BLaER1 (cell line): ENCODE measurements around the gene NDST4.

Source experiments
- H3K27ac ChIP-seq: shearing (Covaris generic); formaldehyde crosslinking; 2 replicates; pipeline ENCODE4 v1.8.1; 2022
- H3K27me3 ChIP-seq: shearing (Covaris generic); formaldehyde crosslinking; 2 replicates; pipeline ENCODE4 v1.8.1; 2022
- H3K36me3 ChIP-seq: shearing (Covaris generic); formaldehyde crosslinking; 2 replicates; pipeline ENCODE4 v1.8.1; 2022
- H3K4me1 ChIP-seq: shearing (Covaris generic); formaldehyde crosslinking; 2 replicates; pipeline ENCODE4 v1.8.1; 2022
- H3K4me2 ChIP-seq: shearing (Covaris generic); formaldehyde crosslinking; 2 replicates; pipeline ENCODE4 v1.8.1; 2022
- H3K4me3 ChIP-seq: shearing (Covaris generic); formaldehyde crosslinking; 2 replicates; pipeline ENCODE4 v1.8.1; 2022
- H3K9ac ChIP-seq: shearing (Covaris generic); formaldehyde crosslinking; 2 replicates; pipeline ENCODE4 v1.8.1; 2022
- H3K9me3 ChIP-seq: shearing (Covaris generic); formaldehyde crosslinking; 2 replicates; pipeline ENCODE4 v1.8.1; 2022
- H4K20me1 ChIP-seq: shearing (Covaris generic); formaldehyde crosslinking; 2 replicates; pipeline ENCODE4 v1.8.1; 2022
- Cebpa-rat ChIP-seq: shearing (Covaris generic); IDR thresholded peaks from 2 replicates; pipeline ENCODE4 v1.8.1; 2022

The NDST4 gene

GRCh38 chr4:115076691-115077090 is 36.7 kb downstream of the NDST4 start:
- Histone ChIP-seq H3K4me2 (no peak overlapping the region), H3K4me3 (no peak overlapping the region), H3K9ac (no peak overlapping the region), H3K27me3 (no peaks in the 10 kb centered on the region), H4K20me1 (no peaks in the 10 kb centered on the region), H3K4me1 (no peaks in the 10 kb centered on the region), H3K27ac (no peak overlapping the region), H3K9me3 (no peaks in the 10 kb centered on the region), H3K36me3 (no peaks in the 10 kb centered on the region)
- TF ChIP-seq Cebpa-rat: no peak

- H3K27me3 ChIP-seq: no peaks in the 10 kb centered on the region
- no peak overlapping the region for H3K27ac ChIP-seq
- no peak overlapping the region for H3K4me3 ChIP-seq
- H3K4me2 ChIP-seq: no peak overlapping the region
- no peaks in the 10 kb centered on the region for H3K36me3 ChIP-seq
- no peaks in the 10 kb centered on the region for H4K20me1 ChIP-seq
- no peak for TF ChIP-seq Cebpa-rat
- H3K9me3 ChIP-seq: no peaks in the 10 kb centered on the region
- H3K4me1 ChIP-seq: no peaks in the 10 kb centered on the region
- H3K9ac ChIP-seq: no peak overlapping the region
Measured at GRCh38 chr4:115058533-115058932, 54.9 kb downstream of the NDST4 start.

- H3K4me1 ChIP-seq: no peaks in the 10 kb centered on the region
- H3K27me3 ChIP-seq: no peaks in the 10 kb centered on the region
- no peaks in the 10 kb centered on the region for H3K36me3 ChIP-seq
- H4K20me1 ChIP-seq: no peaks in the 10 kb centered on the region
- no peak for TF ChIP-seq Cebpa-rat
- no peaks in the 10 kb centered on the region for H3K9me3 ChIP-seq
- no peak overlapping the region for H3K27ac ChIP-seq
- no peak overlapping the region for H3K4me2 ChIP-seq
- no peak overlapping the region for H3K4me3 ChIP-seq
- H3K9ac ChIP-seq: no peak overlapping the region
Measured at GRCh38 chr4:115054836-115055235, 58.6 kb downstream of the NDST4 start.

DNA sequence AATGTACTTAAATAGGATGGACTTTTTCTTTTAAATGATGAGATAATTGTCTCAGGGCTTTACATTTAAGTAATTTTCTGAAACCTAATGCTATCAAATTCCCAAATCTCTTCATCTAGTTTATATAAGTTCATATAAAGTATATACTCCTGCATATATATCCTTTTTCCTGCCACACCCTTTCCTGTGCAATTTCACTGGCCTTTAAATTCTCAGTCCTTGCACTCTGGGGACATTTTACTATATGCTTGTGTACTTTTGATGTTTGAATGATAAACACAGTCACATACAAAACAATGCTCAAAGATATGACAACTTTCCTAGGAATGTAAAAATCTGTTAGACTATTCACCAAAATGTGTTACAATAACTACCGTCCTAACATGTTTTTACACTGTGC is 60.1 kb downstream of the NDST4 start:
- H3K4me1 ChIP-seq: no peaks in the 10 kb centered on the region
- no peak for TF ChIP-seq Cebpa-rat
- no peaks in the 10 kb centered on the region for H3K27me3 ChIP-seq
- H3K4me2 ChIP-seq: no peak overlapping the region
- no peaks in the 10 kb centered on the region for H3K36me3 ChIP-seq
- no peak overlapping the region for H3K27ac ChIP-seq
- H3K4me3 ChIP-seq: no peak overlapping the region
- no peaks in the 10 kb centered on the region for H4K20me1 ChIP-seq
- H3K9me3 ChIP-seq: no peaks in the 10 kb centered on the region
- H3K9ac ChIP-seq: no peak overlapping the region

DNA sequence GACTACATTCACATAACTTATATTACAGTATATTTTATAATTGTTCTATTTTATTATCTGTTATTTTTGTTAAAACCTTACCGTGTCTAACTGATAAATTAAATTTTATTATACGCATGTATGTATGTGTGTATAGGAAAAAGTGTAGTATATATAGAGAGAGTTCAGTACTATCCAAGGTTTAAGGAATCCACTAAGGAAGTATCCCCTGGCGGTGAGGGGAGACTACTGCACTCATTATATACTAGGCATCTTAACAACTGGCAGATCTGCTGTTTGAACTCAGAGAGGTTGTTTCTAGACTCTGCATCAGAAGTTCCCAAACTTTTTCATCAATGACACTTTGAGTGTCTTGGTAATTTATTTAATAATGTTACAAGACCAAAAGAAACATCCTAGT is 70.9 kb downstream of the NDST4 start:
- H3K9ac ChIP-seq: no peak overlapping the region
- no peak for TF ChIP-seq Cebpa-rat
- no peak overlapping the region for H3K4me2 ChIP-seq
- H3K27ac ChIP-seq: no peak overlapping the region
- no peaks in the 10 kb centered on the region for H3K9me3 ChIP-seq
- no peak overlapping the region for H3K4me3 ChIP-seq
- H3K4me1 ChIP-seq: no peaks in the 10 kb centered on the region
- no peaks in the 10 kb centered on the region for H3K36me3 ChIP-seq
- H3K27me3 ChIP-seq: no peaks in the 10 kb centered on the region
- H4K20me1 ChIP-seq: no peaks in the 10 kb centered on the region

DNA sequence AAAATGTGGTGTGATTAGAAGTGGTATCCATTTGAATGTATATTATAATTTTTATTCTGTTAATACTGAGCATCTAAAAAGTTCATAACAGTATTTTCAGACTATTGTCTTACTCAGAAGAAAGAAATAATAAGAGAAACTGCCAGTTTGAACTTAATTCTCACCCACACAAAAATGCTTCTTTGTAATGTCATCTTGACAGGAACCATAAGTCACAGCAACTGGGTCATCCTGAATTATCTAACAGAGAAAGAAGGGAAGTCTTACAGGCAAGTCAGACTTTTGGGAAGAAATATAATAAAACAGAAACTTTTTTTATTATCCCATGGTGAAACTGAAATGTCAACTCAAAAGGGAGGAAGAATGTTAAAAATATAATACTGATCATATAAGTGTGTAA is 83.1 kb downstream of the NDST4 start:
- Histone ChIP-seq H3K27me3 (no peaks in the 10 kb centered on the region), H3K9ac (no peak overlapping the region), H3K9me3 (no peaks in the 10 kb centered on the region), H3K4me3 (no peak overlapping the region), H4K20me1 (no peaks in the 10 kb centered on the region), H3K4me2 (no peak overlapping the region), H3K36me3 (no peaks in the 10 kb centered on the region), H3K27ac (no peak overlapping the region), H3K4me1 (no peaks in the 10 kb centered on the region)
- TF ChIP-seq Cebpa-rat: no peak

DNA sequence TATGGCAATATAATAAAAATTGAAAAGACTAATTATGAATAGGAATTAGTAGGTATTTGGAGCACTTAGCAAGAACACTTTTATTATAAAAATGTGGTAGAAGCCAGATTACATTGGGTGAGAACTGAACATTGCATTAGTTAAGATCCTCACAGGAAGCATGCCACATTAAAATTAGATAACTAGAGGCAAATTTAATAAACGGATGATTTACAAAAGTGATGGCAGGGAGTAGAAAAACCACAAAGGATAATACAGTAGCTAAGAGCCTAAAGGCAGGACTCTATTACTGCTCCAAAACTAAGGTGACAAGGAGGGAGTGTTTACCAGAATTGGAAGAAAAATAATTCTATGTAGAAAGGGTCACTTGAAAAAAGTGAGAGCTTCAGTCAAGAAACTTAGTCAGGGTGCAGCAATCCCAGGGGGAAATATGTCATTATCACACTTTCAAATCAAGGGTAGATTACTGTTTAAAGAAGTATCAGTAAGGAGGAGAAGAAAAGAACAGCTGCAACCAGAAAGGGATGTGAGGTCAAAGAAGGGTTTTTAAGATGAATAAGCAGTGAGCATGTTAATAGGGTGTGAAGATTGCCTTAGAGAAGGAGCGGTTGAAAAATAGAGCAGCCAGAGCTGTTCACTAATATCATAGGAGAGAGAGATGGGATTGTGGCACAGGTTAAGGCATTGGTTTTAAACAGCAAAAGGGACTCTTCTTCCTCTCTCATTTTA is 84.6 kb downstream of the NDST4 start:
- Histone ChIP-seq H3K27me3 (no peaks in the 10 kb centered on the region), H3K4me3 (no peak overlapping the region), H3K9me3 (no peaks in the 10 kb centered on the region), H3K27ac (no peak overlapping the region), H3K4me2 (no peak overlapping the region), H3K9ac (no peak overlapping the region), H4K20me1 (no peaks in the 10 kb centered on the region), H3K4me1 (no peaks in the 10 kb centered on the region), H3K36me3 (no peaks in the 10 kb centered on the region)
- no peak for TF ChIP-seq Cebpa-rat

- H3K4me2 ChIP-seq: no peak overlapping the region
- no peaks in the 10 kb centered on the region for H4K20me1 ChIP-seq
- H3K9ac ChIP-seq: no peak overlapping the region
- H3K9me3 ChIP-seq: no peaks in the 10 kb centered on the region
- H3K4me1 ChIP-seq: no peaks in the 10 kb centered on the region
- H3K4me3 ChIP-seq: no peak overlapping the region
- H3K36me3 ChIP-seq: no peaks in the 10 kb centered on the region
- no peak for TF ChIP-seq Cebpa-rat
- H3K27me3 ChIP-seq: no peaks in the 10 kb centered on the region
- H3K27ac ChIP-seq: no peak overlapping the region
Measured at GRCh38 chr4:114999880-115000279, 113.5 kb downstream of the NDST4 start.

DNA sequence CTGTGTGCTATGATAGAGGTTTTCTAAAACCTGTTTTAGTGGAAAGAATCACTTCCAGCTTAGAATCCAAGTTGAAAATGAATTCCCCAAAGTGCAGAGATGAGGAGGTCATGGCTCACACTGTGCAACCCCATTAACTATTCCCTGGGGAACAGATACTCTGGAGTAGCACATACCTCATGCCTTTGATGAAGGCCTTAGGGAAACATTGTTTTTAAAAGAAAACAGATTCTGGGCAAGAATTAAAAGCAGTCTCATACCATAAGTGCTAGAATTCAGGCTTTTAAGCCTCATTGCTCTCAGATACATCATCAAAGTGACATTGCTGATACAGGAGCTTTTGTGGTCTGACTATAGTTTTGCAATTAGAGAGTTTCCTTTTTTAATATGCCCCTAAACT is 115.1 kb downstream of the NDST4 start:
- Histone ChIP-seq H3K27me3 (no peaks in the 10 kb centered on the region), H3K36me3 (no peaks in the 10 kb centered on the region), H4K20me1 (no peaks in the 10 kb centered on the region), H3K27ac (no peak overlapping the region), H3K9me3 (no peaks in the 10 kb centered on the region), H3K4me1 (no peaks in the 10 kb centered on the region), H3K4me3 (no peak overlapping the region), H3K4me2 (no peak overlapping the region), H3K9ac (no peak overlapping the region)
- no peak for TF ChIP-seq Cebpa-rat

DNA sequence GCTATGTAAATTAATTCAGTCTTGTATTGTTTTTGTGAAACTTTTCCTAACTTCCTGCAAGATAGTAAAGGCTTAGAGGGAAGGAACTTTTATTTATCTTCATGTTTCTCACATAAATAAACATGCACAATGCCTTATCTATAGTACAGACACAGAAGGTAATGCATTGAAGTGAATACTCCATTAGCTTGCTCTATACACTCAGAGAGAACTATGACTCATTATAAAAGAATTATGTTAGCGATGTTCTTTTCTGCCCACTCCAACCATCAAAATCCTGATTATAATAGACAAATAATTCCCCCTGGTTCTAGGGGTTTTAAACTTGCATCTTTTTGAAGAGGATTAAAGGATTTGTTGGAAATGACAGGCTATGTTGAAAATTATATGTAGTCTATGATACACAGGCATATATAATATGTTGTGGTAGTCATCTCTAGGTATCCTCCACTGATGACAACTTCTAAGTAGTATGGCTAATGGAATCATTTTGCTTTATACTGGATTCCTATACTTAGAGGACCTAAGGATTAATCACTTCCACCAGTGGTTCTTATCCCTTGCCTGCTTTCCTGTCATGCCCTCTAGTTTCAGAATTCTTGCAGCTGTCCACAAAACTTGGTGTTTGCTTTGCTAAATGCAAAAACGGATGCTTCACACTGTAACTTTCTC is 115.7 kb downstream of the NDST4 start:
- TF ChIP-seq Cebpa-rat: no peak
- no peaks in the 10 kb centered on the region for H3K9me3 ChIP-seq
- H3K36me3 ChIP-seq: no peaks in the 10 kb centered on the region
- H3K9ac ChIP-seq: no peak overlapping the region
- no peak overlapping the region for H3K27ac ChIP-seq
- H3K4me3 ChIP-seq: no peak overlapping the region
- H3K4me2 ChIP-seq: no peak overlapping the region
- no peaks in the 10 kb centered on the region for H3K27me3 ChIP-seq
- no peaks in the 10 kb centered on the region for H3K4me1 ChIP-seq
- H4K20me1 ChIP-seq: no peaks in the 10 kb centered on the region
